ENCODE data around the gene FTO. TPM values are rescaled to one million over a fixed set of nuclear protein-coding genes. Genes with fewer than 3 reads are reported as not detected.
A peak's percentile ranks its signal among the peaks of the same experiment; 100 is the strongest.

The FTO gene
- total RNA-seq, 1 donor from 2014 or later, result 69.5 TPM

DNA sequence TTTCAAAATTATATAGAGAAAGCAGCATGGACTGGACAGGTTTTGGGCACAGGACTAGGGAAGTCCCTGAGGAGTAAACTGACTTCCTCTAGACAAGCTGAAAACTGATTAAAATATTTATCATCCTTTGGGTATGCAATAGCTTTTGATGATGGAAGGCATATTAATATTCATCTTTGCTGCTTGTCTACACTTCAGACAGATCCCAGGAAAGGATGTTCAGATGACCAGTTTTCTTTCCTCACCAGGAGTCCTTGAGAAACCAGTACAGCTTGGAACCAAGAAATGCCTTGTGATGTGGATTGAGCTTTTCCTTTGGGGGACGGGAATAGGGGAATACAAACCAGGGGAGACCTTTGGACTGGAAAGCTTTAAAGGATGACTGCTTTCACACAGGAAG, 195.5 kb downstream of the FTO start:
- DNase-seq (ENCODE audit: missing footprints) (no peak), ATAC-seq (peak; percentile 28)
- intact Hi-C loops (cut with DNase I), result loop anchor here (5.0 to 10.0 kb wide), 3 partner anchors 55 to 585 kb away; no protein-coding TSS in a partner anchor

DNA sequence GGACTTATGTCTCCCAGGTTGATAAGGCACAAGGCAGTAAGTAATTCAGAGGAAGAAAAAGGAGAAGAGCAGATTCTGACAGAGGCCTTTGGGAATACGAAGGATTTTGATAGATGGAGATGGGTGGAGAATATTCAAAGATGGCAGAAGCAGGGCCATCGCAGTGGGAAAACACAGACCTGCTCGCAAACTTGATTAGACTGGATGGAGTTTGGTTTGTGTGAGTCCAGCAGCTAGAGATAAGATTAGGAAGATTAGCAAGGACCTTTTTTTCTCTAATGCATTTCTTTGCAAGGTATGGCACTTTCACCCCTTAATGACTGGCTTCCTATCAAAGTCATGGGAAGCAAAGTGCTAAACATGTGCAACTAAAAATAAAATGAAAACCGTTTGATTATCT, 196.7 kb downstream of the FTO start:
- no peak for DNase-seq (ENCODE audit: missing footprints)
- intact Hi-C loops (cut with DNase I), result no loop called here
- no peak for ATAC-seq

DNA sequence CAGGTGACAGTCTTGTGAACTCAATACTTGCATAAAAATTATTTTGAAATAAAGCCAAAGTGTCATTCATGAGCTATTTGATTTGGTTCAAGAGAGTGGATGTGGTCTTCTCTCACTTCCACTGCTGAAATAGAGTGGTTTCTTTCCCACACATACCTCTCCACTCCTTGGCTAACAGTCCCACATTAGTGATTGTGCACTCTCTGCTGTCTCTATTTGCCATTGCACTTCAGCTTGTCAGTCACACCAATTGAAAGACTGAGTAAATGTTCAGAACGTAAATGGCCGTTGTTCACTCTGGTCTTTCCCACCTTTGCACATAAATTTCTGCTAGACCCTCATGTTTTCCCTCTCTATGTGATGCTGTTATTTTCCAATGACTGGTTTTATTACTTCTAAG, 197.5 kb downstream of the FTO start:
- no peak for DNase-seq (ENCODE audit: missing footprints)
- no peak for ATAC-seq
- intact Hi-C loops (cut with DNase I), result no loop called here

DNA sequence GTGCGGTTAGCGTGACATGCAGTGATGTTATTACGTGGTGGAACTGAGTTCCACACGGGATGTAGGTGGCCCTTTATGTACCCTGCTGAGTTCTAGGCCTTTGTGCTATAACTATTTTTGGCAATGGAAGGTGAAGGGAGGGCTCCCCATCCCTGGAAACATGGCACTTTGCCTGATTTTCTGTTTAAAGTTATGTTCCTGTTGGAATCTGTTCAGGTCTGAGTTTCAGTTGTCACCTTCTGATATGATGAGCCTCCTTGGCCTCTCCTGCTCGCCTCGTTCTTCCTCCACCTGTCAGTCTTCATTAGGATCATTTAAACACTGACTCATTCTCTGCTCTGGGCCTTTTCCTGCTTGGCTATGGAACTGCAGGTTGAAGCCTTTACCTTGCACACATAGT, 200.6 kb downstream of the FTO start:
- no peak for ATAC-seq
- intact Hi-C loops (cut with DNase I), result no loop called here
- DNase-seq (ENCODE audit: missing footprints), result no peak

DNA sequence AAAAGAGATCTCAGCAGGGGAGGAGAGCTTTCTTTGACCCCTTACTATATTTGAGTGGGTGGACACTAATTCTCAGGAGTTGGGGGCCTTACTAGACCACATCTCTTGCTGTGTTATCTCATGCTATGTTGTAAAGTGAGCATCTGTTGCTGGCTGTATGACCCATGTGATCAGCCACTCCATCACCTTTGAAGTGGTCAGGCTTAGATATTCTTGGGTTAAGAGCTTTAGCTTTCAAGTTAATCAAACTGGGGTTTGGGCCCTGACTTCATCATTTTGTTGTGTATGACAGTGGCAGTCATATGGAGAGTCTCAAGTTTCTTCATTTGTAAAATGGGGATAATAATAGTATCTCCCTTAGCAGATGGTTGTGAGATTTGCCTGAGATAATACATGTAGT, 201.1 kb downstream of the FTO start:
- no peak for DNase-seq (ENCODE audit: missing footprints)
- intact Hi-C loops (cut with DNase I), result no loop called here

DNA sequence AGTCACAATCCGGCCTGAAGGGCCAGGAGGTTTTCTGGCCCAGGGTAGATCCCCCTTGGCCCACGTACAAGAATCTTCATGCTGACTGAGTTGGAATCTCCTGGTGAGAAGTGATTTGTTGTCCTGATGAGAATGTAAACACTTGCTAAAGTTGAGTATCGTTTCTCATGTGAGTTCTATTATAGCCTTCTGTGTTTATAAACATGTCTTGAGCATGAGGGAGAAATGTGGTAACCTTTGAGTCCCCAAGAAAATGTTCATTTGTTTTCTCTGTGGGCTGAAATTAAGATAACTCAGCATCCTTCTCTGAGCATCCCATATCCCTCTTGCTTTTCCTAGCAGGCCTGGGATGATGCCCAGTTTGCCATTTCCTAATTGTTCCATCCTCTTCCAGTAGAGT, 204.8 kb downstream of the FTO start:
- DNase-seq (ENCODE audit: missing footprints) (no peak), ATAC-seq (no peak)
- intact Hi-C loops (cut with DNase I), result no loop called here

More for the DNA sequence above, 201.1 kb downstream of the FTO start:
- no peak for ATAC-seq

DNA sequence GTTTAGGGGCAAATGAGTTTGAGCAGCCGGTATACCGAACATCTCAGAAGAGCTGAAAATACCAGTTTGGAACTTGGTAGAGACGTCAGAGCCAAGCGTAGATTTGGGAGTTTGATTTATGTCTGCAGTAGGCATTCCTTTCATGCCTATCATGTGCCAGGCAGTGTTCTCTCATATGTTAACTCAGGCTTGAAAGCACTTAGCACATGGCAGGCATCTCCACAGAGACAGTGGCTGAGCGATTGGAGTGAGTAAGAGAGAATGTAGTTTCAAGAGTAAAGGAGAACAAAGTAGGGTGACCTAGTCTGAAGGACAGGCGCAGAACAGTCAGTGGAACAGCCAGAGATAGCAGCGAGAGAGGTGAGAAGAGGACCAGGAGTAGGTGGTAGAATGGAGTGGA, 207.0 kb downstream of the FTO start:
- intact Hi-C loops (cut with DNase I), result no loop called here
- DNase-seq (ENCODE audit: missing footprints) (no peak), ATAC-seq (peak; percentile 62)

DNA sequence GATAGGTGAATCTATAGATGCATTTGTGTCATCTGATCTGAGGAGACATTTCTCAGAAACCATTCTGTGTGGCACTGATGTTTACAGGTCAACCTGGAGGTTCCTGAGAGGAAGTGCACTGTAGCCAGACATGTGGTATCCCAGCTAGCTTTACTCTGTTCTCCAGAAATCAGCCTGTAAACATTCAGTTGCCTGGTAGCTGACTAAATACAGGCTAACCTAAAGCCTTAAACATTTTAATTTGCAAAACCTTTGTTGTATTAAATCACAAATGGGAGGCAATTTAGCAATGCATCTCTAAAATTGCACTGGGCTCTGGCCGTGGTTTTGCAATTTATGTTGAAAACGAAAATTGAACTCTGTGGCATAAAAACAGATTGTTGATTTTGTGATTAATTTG, 207.6 kb downstream of the FTO start:
- ATAC-seq, result no peak
- DNase-seq (ENCODE audit: missing footprints), result no peak
- intact Hi-C loops (cut with DNase I), result no loop called here

DNA sequence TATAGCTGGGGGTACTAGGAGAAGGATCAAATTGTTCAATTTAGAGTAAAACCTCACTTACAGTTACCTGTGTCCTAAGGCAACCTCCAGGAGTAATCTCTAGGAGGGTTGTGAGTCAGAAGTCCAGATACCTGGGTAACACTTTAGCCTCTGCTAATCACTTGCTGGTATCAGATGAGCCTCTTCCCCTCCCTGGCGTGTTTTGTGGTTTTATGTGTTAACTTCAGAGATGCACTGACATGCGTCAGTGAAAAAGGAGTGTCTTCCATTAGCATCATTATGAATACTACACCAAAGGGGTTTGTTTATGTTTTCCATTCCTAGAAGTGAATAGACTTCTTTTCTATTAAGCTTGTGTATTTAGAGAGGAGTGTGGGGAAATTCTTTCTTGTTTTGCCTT, 208.2 kb downstream of the FTO start:
- no peak for ATAC-seq
- DNase-seq (ENCODE audit: missing footprints), result no peak
- intact Hi-C loops (cut with DNase I), result no loop called here

DNA sequence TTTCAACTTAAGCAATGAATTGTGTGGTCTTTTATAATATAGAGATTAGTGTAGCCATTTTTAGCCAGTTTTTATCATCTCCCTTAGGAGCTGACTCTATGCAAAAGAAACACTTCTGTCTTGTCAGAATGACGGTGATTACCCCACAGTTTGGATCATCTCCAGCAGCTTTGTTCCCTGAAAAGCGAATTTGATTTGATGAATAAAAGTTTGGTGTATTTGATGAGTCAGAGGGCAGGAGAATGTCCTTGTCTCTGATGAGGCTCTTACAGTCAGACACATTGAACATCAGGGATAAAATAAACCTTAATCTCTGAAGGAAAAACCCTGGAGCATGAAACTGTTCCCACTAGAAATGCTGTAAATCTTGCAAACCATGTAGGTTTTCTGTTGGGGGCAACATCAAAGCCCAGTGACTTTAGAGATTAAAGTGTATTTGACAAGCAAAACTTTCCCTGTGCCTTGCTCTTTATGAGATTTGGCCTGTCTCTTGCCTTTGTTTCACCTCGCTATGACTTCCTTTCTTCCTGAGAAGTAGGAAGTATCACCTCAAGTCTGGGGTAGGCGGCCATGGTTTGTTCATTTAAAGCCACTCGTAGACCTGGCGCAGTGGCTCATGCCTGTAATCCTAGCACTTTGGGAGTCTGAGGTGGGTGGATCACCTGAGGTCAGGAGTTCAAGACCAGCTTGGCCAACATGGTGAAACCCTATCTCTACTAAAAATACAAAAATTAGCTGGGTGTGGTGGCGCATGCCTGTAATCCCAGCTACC, 209.3 kb downstream of the FTO start:
- intact Hi-C loops (cut with DNase I), result no loop called here
- DNase-seq (ENCODE audit: missing footprints) (no peak), ATAC-seq (peak; percentile 60)

DNA sequence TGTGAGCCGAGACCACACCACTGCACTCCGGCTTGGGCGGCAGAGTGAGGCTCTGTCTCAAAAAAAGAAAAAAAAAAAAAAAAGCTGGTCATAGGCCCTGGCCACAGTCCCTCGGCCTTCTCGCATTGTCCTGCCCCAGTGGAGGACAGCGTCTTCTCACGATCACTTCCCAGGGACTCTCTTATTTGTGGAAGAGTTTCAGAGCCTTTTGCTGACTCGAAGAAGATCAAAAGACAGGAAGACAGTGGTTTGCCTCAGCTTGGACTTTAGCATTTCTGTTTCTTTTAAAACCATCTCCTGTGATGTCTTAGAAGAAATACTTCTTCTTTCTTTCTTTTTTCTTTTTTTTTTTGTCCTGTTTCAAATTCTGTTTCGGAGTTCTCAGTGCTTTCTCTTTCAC, 210.0 kb downstream of the FTO start:
- ATAC-seq (no peak), DNase-seq (ENCODE audit: missing footprints) (no peak)
- intact Hi-C loops (cut with DNase I), result no loop called here

DNA sequence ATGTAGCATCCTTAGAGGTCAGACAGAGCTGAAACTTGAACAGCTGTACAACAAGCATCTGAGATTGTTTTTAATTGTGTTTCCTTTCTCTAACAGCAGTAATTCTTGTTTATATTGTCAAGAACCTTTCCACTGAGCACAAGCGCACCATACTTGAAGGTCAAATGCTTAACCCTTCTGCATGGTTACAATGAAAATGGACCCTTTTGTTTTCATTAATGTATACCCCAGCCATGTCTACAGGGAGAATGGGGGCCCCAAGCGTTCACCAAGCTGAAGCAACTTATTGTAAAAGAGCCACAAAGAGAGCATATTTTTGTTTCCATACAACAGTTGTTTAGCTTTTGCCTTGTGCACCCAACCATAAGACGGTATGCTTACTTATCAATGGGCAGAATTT, 210.8 kb downstream of the FTO start:
- intact Hi-C loops (cut with DNase I), result no loop called here
- no peak for ATAC-seq
- DNase-seq (ENCODE audit: missing footprints), result no peak

DNA sequence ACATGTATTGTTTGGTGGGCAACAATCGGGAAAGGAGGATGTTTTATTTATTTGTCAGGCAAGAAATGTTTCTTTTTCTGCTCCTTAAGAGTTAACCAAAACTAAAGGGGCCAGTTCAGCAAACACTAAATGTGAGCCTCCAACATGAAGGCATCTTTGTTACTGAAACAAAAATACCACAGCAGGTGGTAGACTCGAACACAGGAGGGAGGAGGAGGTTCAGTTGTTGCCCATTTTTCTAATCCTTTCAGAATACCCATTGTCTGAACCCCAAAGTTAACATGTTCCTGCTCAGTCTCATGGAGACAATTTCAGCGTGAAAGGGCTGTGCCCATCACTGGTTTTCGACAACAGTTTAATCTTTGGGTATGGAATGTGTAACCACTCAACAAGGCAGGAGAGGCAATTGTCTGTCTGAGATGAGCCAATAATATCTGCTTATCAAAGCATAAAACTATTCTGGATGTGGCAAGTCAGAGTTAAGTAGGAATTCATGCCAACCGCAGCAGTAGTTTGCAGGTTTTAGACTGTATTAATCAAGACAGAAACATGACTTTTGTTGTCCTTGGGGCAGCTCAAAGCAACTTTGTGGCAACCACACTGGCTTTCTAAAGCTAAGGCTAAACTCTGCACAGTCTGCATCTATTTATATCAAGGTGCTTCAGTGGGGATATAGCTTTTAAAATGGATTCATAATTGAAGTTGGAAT, 211.7 kb downstream of the FTO start:
- ATAC-seq, result peak; percentile 11
- DNase-seq (ENCODE audit: missing footprints), result no peak
- intact Hi-C loops (cut with DNase I), result no loop called here

DNA sequence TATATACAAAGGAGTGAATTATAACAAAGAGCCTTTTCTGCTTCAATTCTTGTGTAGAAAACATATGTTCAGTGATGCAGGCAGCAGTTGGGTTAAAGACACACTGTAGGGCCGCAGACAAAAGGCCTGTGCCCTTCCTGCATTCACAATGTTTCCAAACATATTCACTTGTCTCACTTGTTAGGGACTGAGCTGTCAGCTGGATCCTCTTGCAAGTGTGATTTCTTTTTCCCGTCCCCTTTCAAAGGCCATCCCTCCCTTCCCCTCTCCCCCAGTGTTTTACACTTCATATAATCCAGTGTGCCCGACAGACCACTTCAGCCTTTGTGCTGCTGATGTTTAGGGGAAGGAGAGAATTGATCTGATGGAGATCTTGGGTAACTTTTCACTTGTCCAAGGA, 217.0 kb downstream of the FTO start:
- no peak for ATAC-seq
- intact Hi-C loops (cut with DNase I), result no loop called here
- no peak for DNase-seq (ENCODE audit: missing footprints)

DNA sequence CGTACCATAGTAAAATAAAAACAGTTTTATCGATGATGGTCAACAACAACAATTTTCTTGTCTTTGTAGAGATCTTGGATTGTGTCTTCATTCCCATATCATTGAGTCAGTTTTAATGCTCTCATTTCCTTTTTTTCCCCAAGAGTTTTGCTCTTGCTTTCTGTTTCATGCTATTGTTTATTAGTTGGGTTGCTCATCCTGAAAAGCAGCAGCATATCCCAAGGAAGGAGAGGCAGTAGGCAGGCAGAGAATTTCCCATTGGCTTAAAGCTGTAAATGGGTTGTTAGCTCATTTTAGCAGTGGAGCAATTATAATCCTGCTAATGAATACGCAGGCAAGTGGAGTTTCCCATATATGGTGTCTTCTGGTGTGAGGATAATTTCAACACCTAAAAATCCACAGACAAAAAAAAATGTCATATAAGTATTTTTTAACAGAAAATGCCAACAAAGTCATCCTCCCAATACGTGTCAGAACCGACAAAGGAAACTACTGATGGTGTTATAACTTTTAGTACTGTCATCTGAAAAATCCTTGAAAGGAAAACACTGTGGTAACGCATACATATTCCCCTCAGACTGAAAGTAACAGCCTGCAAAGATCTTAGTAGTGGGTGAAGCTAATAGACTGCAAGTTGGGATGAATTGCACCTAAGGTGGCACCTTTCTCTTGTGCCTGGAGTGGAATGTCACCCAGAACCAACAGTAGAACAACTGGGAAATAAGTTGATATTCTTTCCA, 218.3 kb downstream of the FTO start:
- intact Hi-C loops (cut with DNase I), result no loop called here
- no peak for DNase-seq (ENCODE audit: missing footprints)
- ATAC-seq, result no peak

DNA sequence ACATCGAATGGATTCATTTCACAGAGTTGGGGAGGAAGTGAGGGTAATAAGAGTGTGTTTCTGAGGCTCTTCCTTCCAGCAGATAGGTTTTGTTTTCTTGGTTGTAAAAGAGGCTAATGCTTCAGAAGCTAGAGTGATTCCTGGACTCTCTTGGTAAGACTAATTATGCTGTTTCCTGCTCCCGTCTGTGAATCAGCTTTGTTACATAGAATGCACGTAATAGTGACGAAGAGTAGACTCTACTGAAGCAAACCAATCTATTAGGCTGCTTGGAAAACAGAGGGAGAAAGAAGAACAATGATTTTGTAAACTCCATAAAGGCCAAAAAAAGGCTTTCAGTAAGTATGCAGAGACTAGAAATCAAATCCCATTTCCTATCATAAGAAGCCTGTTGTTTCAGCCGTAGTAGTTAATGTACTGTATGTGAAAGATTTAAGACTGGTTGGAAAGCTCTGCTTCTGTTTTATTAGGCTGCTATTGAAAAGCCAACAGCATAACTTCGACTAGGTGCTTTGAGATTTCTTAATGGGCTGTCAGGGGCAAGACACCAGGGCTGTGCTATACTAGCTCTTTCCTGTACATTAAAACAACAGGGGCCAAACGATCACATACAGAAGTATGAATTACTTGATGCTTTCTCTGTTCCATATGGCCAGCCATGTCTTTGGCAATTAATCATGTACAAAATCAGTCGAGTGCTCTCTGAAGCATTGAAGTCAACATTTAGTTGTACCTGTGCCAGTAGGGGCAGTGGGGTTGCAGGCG, 219.0 kb downstream of the FTO start:
- DNase-seq (ENCODE audit: missing footprints), result no peak
- ATAC-seq, result no peak
- intact Hi-C loops (cut with DNase I), result no loop called here

DNA sequence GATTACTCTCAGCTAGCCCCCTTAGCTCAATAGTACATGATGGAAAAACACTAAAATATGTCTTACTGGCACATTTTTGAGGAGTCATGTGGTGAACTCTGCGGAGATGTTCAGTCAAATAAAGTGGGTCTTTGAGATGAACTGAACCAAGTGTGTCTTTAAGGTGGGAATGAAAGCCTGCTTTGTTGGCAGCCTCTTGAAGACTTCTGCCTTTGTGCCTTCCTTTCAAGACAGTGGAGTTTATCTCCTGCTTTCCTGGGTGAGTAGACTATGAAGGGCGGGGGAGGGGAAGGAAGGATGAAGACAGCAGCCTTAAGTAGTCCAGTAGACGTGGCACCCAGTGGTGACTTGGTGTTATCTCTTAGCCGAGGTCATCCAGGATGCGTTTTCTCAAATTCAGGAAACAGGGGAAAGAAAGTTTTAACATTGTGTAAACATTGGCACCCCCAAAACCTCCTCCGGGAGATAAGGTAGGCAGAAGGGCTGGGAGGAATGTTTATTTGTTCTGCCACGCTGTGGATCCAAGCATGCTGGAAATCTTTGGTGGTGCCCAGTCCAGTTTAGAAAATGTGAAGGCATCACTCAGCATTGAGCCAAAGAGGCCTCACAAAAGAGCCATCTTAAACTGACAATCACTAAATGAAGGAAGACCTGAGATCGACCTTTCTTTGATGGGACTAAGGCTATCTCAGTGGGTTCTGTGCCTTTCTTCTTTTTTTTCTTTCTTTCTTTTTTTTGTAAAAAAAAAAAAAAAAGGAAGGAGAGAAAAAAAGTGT, 220.6 kb downstream of the FTO start:
- intact Hi-C loops (cut with DNase I), result no loop called here
- ATAC-seq (no peak), DNase-seq (ENCODE audit: missing footprints) (no peak)

DNA sequence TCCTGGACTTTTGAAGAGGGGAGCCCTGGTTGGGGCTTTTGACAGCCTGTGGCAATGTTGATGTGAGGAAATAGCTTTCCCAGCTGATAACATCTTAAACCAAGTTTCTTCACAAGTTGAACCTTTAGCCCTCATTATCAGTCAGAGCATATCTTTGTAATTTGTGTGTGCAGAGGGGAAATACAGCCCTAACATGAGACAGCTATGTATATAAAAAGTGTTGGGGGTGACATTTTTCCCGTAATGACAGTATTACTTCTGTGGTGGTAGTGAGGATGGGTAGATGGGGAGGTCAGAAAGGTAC, 221.1 kb downstream of the FTO start:
- intact Hi-C loops (cut with DNase I), result no loop called here
- ATAC-seq (no peak), DNase-seq (ENCODE audit: missing footprints) (no peak)

DNA sequence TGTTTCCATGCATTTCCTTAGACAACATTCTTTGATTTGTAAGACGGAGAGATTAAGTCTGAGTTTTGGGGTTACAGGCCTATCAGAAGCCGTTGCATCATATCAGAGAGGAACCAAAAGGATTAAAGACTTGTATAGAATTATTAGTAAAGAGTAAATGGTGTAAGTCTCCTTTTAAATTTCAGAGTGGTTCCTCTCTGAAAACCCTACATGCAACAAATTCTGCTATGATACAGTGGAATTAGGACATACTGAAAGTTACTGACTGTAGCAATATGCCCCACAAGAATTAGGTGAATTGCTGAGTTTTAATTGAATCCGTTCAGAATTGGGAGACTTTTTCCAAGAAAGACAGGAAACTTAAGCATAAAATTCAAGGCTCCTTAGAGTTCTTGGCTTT, 221.6 kb downstream of the FTO start:
- ATAC-seq (no peak), DNase-seq (ENCODE audit: missing footprints) (no peak)
- intact Hi-C loops (cut with DNase I), result no loop called here

Data from Right ventricle myocardium inferior (tissue), 1 donor.